ENCODE measurements around the gene TRERF1. TPM values are rescaled to one million over a fixed set of nuclear protein-coding genes. Genes with fewer than 3 reads are reported as not detected.
"Not testable (repeated sequence)": the region's sequence is repeated elsewhere in the genome, so short reads cannot be mapped to it uniquely, and the experiment has no call there.

Gene TRERF1
- total RNA-seq, 4 donors from 2014 or later, result 1.6 to 4.1 (median 2.6) TPM

GRCh38 chr6:42334870-42335269, 116.9 kb downstream of the TRERF1 start:
- H3K27me3 ChIP-seq, result no peaks in the 10 kb centered on the region
- H3K4me1 ChIP-seq, result peaks cover 0 to 6% of the 10 kb centered on the region in 2 donors
- intact Hi-C loops (cut with DNase I), result no loop called here
- no peak for DNase-seq
- H3K9me3 ChIP-seq, result no peaks in the 10 kb centered on the region
- TF ChIP-seq CTCF (IDR thresholded peaks at IDR 0.05) (no peak), POLR2A (IDR thresholded peaks at IDR 0.05) (no peak)
- no peak overlapping the region for H3K4me3 ChIP-seq (replicated peaks in 1 of 3)
- H3K36me3 ChIP-seq, result no peaks in the 10 kb centered on the region
- H3K27ac ChIP-seq, result no peak overlapping the region
- WGBS, 2 donors, result 92 to 95% methylated on average over 2 of the region's 2 CpGs

- WGBS, 2 donors, result 93 to 97% methylated on average over 6 of the region's 6 CpGs
- intact Hi-C loops (cut with DNase I), result no loop called here
- H3K27ac ChIP-seq, result no peak overlapping the region
- H3K9me3 ChIP-seq, result no peaks in the 10 kb centered on the region
- H3K4me1 ChIP-seq, result no peaks in the 10 kb centered on the region
- DNase-seq, result no peak
- no peak for TF ChIP-seq POLR2A (IDR thresholded peaks at IDR 0.05)
- no peak for TF ChIP-seq CTCF (IDR thresholded peaks at IDR 0.05)
- no peaks in the 10 kb centered on the region for H3K36me3 ChIP-seq
- H3K4me3 ChIP-seq (replicated peaks in 1 of 3), result no peak overlapping the region
- H3K27me3 ChIP-seq, result no peaks in the 10 kb centered on the region
Observed at GRCh38 chr6:42333612-42334011, 118.1 kb downstream of the TRERF1 start.

GRCh38 chr6:42332916-42333315, 118.8 kb downstream of the TRERF1 start:
- H3K9me3 ChIP-seq, result no peaks in the 10 kb centered on the region
- H3K27ac ChIP-seq, result no peak overlapping the region
- H3K36me3 ChIP-seq, result no peaks in the 10 kb centered on the region
- WGBS, 2 donors, result 92 to 96% methylated on average over 4 of the region's 4 CpGs
- no peak overlapping the region for H3K4me3 ChIP-seq (replicated peaks in 1 of 3)
- no peak for DNase-seq
- TF ChIP-seq CTCF (IDR thresholded peaks at IDR 0.05), result no peak
- no peak for TF ChIP-seq POLR2A (IDR thresholded peaks at IDR 0.05)
- intact Hi-C loops (cut with DNase I), result no loop called here
- no peaks in the 10 kb centered on the region for H3K27me3 ChIP-seq
- H3K4me1 ChIP-seq, result no peaks in the 10 kb centered on the region

GRCh38 chr6:42331019-42331418, 120.7 kb downstream of the TRERF1 start:
- no peak for TF ChIP-seq POLR2A (IDR thresholded peaks at IDR 0.05)
- TF ChIP-seq CTCF (IDR thresholded peaks at IDR 0.05), result no peak
- H3K9me3 ChIP-seq, result no peaks in the 10 kb centered on the region
- no peak overlapping the region for H3K4me3 ChIP-seq (replicated peaks in 1 of 3)
- DNase-seq, result no peak
- intact Hi-C loops (cut with DNase I), result no loop called here
- H3K27ac ChIP-seq, result no peak overlapping the region
- no peaks in the 10 kb centered on the region for H3K36me3 ChIP-seq
- no peaks in the 10 kb centered on the region for H3K27me3 ChIP-seq
- WGBS, 2 donors, result 84 to 86% methylated on average over 4 of the region's 4 CpGs
- no peaks in the 10 kb centered on the region for H3K4me1 ChIP-seq

GRCh38 chr6:42326248-42326647, 125.5 kb downstream of the TRERF1 start:
- no peak for TF ChIP-seq CTCF (IDR thresholded peaks at IDR 0.05)
- no peak for TF ChIP-seq POLR2A (IDR thresholded peaks at IDR 0.05)
- H3K27ac ChIP-seq, result no peak overlapping the region
- intact Hi-C loops (cut with DNase I), result no loop called here
- WGBS, 2 donors, result 83 to 94% methylated on average over 2 of the region's 2 CpGs
- no peaks in the 10 kb centered on the region for H3K27me3 ChIP-seq
- H3K9me3 ChIP-seq, result no peaks in the 10 kb centered on the region
- no peaks in the 10 kb centered on the region for H3K4me1 ChIP-seq
- no peak for DNase-seq
- H3K4me3 ChIP-seq (replicated peaks in 1 of 3), result no peak overlapping the region
- H3K36me3 ChIP-seq, result no peaks in the 10 kb centered on the region

GRCh38 chr6:42324656-42325324, 126.9 kb downstream of the TRERF1 start:
- H3K9me3 ChIP-seq; H3K27ac ChIP-seq; DNase-seq; H3K27me3 ChIP-seq; intact Hi-C loops (cut with DNase I); H3K36me3 ChIP-seq; H3K4me3 ChIP-seq (replicated peaks in 1 of 3); H3K4me1 ChIP-seq: not testable (repeated sequence)
- 90 to 96% methylated on average over 5 of the region's 5 CpGs for WGBS, 2 donors

Measured in thyroid gland (tissue), 4 donors.